RWPE1 (cell line): Measurements from ENCODE around the gene NEK1.
"Not testable (repeated sequence)": the region's sequence is repeated elsewhere in the genome, so short reads cannot be mapped to it uniquely, and the experiment has no call there.

Experiments
- CTCF ChIA-PET: fragments of 350-600 bp; sonication (Branson Sonifier 250); formaldehyde crosslinking; extraction: SDS; loops from one replicate; lab custom pipeline; 2021; lab: Yijun Ruan, JAX
- POLR2A ChIA-PET: fragments of 400-600 bp; formaldehyde crosslinking; extraction: SDS; loops from one replicate; lab custom pipeline; 2020; ENCODE audit warnings: antibody characterized with exemption; ENCODE audit not compliant: low non-redundant PET; lab: Yijun Ruan, JAX
- DNase-seq: peaks from one replicate; pipeline ENCODE4 v3.0.0; 2012; ENCODE audit warnings: low spot score
- H3K27ac ChIP-seq: fragments of 450-650 bp; 2 replicates; pipeline ENCODE4 v1.5.1; 2017
- TF ChIP-seq, protein P1 (sequence below): fragments of 450-650 bp; conservative IDR thresholded peaks from 2 replicates; pipeline ENCODE4 v1.5.1; 2017; ENCODE audit warnings: low read depth, mild to moderate bottlenecking

NEK1 gene

DNA sequence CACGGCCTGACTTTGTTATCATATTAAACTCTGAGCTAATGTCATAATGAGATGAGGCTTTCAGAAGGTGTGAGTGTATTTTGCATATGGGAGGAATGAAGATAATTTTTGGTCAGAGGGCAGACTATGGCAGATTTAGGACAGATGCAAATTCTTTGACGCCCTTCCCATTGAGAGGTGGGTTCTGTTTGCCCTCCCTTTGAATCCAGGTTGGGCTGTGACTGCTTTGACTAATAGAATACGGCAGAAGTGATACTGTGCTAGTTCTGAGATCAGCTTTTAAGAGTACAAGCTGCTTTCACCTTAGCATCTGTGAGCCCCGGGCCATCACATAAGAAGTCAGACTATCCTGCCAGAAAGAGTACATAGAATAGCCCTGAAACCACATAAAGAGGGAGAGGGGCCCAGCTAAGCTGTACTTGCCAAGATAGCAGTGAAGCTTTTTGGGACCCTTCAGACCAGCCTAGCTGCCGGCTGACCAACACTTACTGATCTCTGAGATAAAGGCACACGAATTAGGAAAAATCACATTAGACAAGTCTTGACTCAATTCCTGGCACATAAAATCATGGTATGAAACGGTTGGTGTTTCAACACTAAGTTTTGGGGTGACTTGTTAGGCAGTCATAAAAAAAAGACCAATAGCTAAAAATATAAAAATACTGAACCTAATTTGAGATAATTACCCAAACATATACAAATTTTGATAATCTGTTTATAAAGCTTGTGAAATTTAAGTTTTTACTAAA lies 174.9 kb downstream of the NEK1 start:
- TF ChIP-seq, protein P1, sequence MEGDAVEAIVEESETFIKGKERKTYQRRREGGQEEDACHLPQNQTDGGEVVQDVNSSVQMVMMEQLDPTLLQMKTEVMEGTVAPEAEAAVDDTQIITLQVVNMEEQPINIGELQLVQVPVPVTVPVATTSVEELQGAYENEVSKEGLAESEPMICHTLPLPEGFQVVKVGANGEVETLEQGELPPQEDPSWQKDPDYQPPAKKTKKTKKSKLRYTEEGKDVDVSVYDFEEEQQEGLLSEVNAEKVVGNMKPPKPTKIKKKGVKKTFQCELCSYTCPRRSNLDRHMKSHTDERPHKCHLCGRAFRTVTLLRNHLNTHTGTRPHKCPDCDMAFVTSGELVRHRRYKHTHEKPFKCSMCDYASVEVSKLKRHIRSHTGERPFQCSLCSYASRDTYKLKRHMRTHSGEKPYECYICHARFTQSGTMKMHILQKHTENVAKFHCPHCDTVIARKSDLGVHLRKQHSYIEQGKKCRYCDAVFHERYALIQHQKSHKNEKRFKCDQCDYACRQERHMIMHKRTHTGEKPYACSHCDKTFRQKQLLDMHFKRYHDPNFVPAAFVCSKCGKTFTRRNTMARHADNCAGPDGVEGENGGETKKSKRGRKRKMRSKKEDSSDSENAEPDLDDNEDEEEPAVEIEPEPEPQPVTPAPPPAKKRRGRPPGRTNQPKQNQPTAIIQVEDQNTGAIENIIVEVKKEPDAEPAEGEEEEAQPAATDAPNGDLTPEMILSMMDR = no peak
- POLR2A ChIA-PET = no interaction called here
- CTCF ChIA-PET = interaction anchor here (0.6 kb wide), 1 partner anchor 1658 kb away, joined by 3 read pairs; no protein-coding TSS in a partner anchor

DNA sequence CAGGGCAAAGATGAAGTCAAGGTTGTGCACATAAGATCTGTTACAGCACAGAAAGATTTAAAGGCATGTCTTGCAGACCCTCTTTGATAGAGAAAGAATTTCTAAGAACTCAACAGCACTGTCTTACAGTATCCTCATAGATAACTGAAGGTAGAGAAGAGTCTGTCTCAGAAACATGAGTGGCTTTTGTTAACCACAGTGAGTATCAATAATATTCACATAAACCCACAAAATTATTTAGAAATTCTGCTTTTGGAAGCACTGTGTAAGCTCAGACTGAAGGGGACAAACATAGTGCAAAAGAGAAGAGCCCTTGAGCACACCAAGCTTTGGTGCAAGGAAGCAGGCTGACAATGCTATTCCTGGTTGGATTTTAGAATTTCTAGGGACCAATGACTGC lies 175.6 kb downstream of the NEK1 start:
- no peak overlapping the region for H3K27ac ChIP-seq
- POLR2A ChIA-PET = no interaction called here

More for the DNA sequence above, 174.9 kb downstream of the NEK1 start:
- DNase-seq = no peak
- H3K27ac ChIP-seq = no peak overlapping the region

DNA sequence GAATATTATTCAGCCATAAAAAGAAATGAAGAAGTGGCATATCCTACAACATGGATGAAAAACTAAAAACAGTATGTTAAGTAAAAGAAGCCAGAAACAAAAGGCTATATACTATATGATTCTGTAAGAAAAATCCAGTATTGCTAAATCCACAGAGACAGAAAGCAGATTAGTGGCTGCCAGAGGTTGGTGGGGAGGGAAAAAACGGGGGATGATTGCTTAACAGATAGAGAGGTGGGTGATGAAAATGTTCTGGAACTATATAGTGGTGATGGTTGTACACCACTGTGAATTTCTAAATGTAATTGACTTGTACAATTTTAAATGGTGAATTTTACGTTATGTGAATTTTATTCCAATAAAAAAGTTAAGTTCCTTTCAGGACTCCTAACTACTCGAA lies 184.0 kb downstream of the NEK1 start:
- ChIA-PET POLR2A (no interaction called here), CTCF (no interaction called here)
- H3K27ac ChIP-seq = no peak overlapping the region

More for the DNA sequence above, 175.6 kb downstream of the NEK1 start:
- CTCF ChIA-PET = no interaction called here
- TF ChIP-seq, protein P1 = no peak
- no peak for DNase-seq

DNA sequence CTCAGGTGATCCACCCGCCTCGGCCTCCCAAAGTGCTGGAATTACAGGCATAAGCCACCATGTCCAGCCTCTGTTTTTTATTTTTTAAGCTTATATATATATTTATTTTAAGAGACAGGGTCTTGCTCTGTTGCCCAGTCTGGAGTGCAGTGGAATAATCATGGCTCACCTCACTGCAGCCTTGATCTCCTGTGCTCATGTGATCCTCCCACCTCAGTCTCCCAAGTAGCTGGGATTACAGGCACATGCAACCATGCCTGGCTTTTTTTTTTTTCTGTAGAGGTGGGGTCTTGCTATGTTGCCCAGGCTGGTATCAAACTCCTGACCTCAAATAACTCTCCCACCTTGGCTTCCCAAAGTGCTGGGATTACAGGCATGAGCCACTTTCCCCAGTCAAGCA lies 184.7 kb downstream of the NEK1 start:
- POLR2A ChIA-PET, H3K27ac ChIP-seq: not testable (repeated sequence)

More for the DNA sequence above, 184.0 kb downstream of the NEK1 start:
- TF ChIP-seq, protein P1 = no peak
- no peak for DNase-seq

DNA sequence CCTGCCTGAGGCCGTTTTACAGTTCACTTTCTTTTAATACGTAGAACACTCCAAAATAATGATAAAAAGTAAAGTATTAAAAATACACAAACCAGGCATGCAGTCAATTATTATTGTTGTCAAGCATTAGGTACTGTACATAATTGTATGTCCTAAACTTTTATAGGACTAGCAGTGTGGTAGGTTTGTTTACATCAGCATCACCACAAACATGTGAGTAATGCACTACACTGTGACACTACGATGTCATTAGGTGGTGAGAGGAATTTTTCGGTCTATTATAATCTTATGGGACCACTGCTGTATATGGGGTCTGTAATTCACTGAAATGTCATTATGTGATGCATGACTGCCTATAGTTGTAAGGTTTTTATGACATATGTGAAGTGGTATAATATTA lies 192.1 kb downstream of the NEK1 start:
- H3K27ac ChIP-seq = no peak overlapping the region
- TF ChIP-seq, protein P1 = no peak
- ChIA-PET POLR2A (no interaction called here), CTCF (interaction anchor here (1.0 kb wide), 1 partner anchor 108 kb away, joined by 5 read pairs; no protein-coding TSS in a partner anchor)
- DNase-seq = no peak

More for the DNA sequence above, 184.7 kb downstream of the NEK1 start:
- DNase-seq, CTCF ChIA-PET: not testable (repeated sequence)

DNA sequence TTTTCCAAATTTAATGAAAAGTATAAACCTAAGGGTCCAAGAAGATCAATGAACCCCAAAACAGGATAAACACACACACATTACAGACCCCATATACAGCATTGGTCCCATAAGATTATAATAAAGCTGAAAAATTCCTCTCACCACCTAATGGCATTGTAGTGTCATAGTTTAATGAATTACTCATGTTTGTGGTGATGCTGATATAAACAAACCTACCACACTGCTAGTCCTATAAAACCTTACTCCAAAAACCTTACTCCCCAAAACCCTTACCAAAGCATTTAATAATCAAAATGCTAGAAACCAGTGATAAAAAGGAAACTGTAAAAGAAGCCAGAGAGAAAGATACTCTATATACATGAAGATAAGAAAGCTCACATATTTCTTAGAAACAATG lies 193.5 kb downstream of the NEK1 start:
- ChIA-PET POLR2A (no interaction called here), CTCF (no interaction called here)
- no peak for DNase-seq

More for the DNA sequence above, 193.5 kb downstream of the NEK1 start:
- no peak overlapping the region for H3K27ac ChIP-seq
- TF ChIP-seq, protein P1 = no peak
